HCT116 (cell line): ENCODE measurements around the gene FAM53B. TPM values are rescaled to one million over a fixed set of nuclear protein-coding genes. Genes with fewer than 3 reads are reported as not detected.

Source experiments
- ATAC-seq: fragments of 200-7000 bp; cut with Tn5 transposase; 2 replicates; pipeline ENCODE4 v1.9.1; 2020; ENCODE audit warnings: mild to moderate bottlenecking, moderate library complexity
- BruUV-seq: library from RNA; stranded (reverse); fragments of 400-500 nt; replicated peaks from 2 replicates; lab custom pipeline; 2021; lab: Mats Ljungman, UMichigan
- CTCF ChIA-PET: fragments of 300-600 bp; sonication (Branson Sonifier 250); formaldehyde crosslinking; loops from one replicate; lab custom pipeline; 2021; ENCODE audit warnings: antibody characterized with exemption; lab: Charles Lee
- POLR2A ChIA-PET: fragments of 300-600, 350-600 bp; sonication (Branson Sonifier 250); formaldehyde crosslinking; loops from one replicate; lab custom pipeline; 2021; ENCODE audit warnings: antibody characterized with exemption; lab: Charles Lee
- RAD21 ChIA-PET, 2 experiments: fragments of 300-600 bp; sonication (Branson Sonifier 250); formaldehyde crosslinking; loops; one replicate each; lab custom pipeline; 2023; ENCODE audit warnings: low total read pairs in 2 of 2; ENCODE audit not compliant: uncharacterized antibody in 2 of 2, unreplicated experiment in 2 of 2, low non-redundant PET in 1 of 2; lab: Charles Lee
- DNase-seq: peaks from one replicate; pipeline ENCODE4 v3.0.0-alpha.2; 2010; ENCODE audit warnings: low read depth, low spot score
- H2AFZ ChIP-seq: fragments of 200-600 bp; shearing (Covaris generic), sonication (generic); 2 replicates; pipeline ENCODE4 v1.6.1; 2017; ENCODE audit warnings: low read depth, mixed run types, mixed read lengths, antibody characterized with exemption, low read length; ENCODE audit not compliant: poor library complexity, severe bottlenecking
- H3K27ac ChIP-seq: 2 replicates; pipeline ENCODE4 v1.5.1; 2012; ENCODE audit warnings: low read depth, low read length
- H3K27me3 ChIP-seq: fragments of 200-600 bp; sonication (generic); 2 replicates; pipeline ENCODE4 v1.6.1; 2016; ENCODE audit warnings: mixed run types, low read length, mixed read lengths; ENCODE audit not compliant: insufficient read depth
- H3K36me3 ChIP-seq, 2 experiments: fragments of 200-500 bp in 1 of 2; fragments of 200-600 bp in 1 of 2; sonication (Bioruptor generic) in 1 of 2; sonication (generic) in 1 of 2; 2 replicates each; pipeline versions ENCODE4 v1.5.1 to v1.6.1; 2014 to 2016; ENCODE audit warnings: low read length in 2 of 2, inconsistent platforms in 1 of 2, mixed read lengths in 1 of 2, mixed run types in 1 of 2; ENCODE audit not compliant: insufficient read depth in 2 of 2, control insufficient read depth in 1 of 2
- H3K4me1 ChIP-seq, 2 experiments: fragments of 200-600 bp in 1 of 2; sonication (generic) in 1 of 2; 2 replicates each; pipeline versions ENCODE4 v1.5.1 to v1.6.1; 2012 to 2017; ENCODE audit warnings: low read length in 2 of 2, inconsistent platforms in 1 of 2, mild to moderate bottlenecking in 1 of 2, mixed read lengths in 1 of 2, mixed run types in 1 of 2, moderate library complexity in 1 of 2; ENCODE audit not compliant: insufficient read depth in 2 of 2, control insufficient read depth in 1 of 2
- H3K4me2 ChIP-seq: fragments of 200-600 bp; sonication (generic); 2 replicates; pipeline ENCODE4 v1.6.1; 2017; ENCODE audit warnings: mixed run types, low read length, mixed read lengths
- H3K4me3 ChIP-seq, 2 experiments: fragments of 200-600 bp in 1 of 2; sonication (generic) in 1 of 2; replicated peaks in 1 of 2; 2 replicates each; pipeline ENCODE4 v1.5.1; 2011 to 2016; ENCODE audit warnings: low read length in 2 of 2, control low read depth in 1 of 2, low read depth in 1 of 2, mild to moderate bottlenecking in 1 of 2, mixed read lengths in 1 of 2, mixed run types in 1 of 2
- H3K79me2 ChIP-seq: fragments of 200-600 bp; sonication (generic); 2 replicates; pipeline ENCODE4 v1.6.1; 2017; ENCODE audit warnings: mild to moderate bottlenecking, mixed run types, low read length, moderate library complexity, mixed read lengths; ENCODE audit not compliant: insufficient read depth
- H3K9ac ChIP-seq: fragments of 200-600 bp; sonication (generic); 2 replicates; pipeline ENCODE4 v1.6.1; 2016; ENCODE audit warnings: low read length, mixed read lengths
- H3K9me2 ChIP-seq: fragments of 200-600 bp; sonication (generic), shearing (Covaris generic); 2 replicates; pipeline ENCODE4 v1.6.1; 2017; ENCODE audit warnings: mixed run types, mild to moderate bottlenecking, moderate library complexity; ENCODE audit not compliant: insufficient read depth
- H3K9me3 ChIP-seq, 2 experiments: fragments of 200-500 bp in 1 of 2; fragments of 200-600 bp in 1 of 2; sonication (Bioruptor generic) in 1 of 2; sonication (generic) in 1 of 2; 2 replicates each; pipeline ENCODE4 v1.6.1; 2014 to 2017; ENCODE audit warnings: low read length in 2 of 2, mixed read lengths in 2 of 2, inconsistent platforms in 1 of 2, low read depth in 1 of 2, mild to moderate bottlenecking in 1 of 2, mixed run types in 1 of 2, moderate library complexity in 1 of 2; ENCODE audit not compliant: control insufficient read depth in 1 of 2, insufficient read depth in 1 of 2
- H4K20me1 ChIP-seq: fragments of 200-600 bp; sonication (generic), shearing (Covaris generic); 2 replicates; pipeline ENCODE4 v1.6.1; 2017; ENCODE audit warnings: mixed run types, mild to moderate bottlenecking, moderate library complexity; ENCODE audit not compliant: insufficient read depth
- ATF3 ChIP-seq: IDR thresholded peaks from 2 replicates; pipeline ENCODE4 v1.6.1; 2012
- EGR1 ChIP-seq: IDR thresholded peaks from 2 replicates; pipeline ENCODE4 v1.6.1; 2012; ENCODE audit warnings: low read depth
- EZH2 ChIP-seq: fragments of 200-600 bp; sonication (generic); IDR thresholded peaks from 2 replicates; pipeline ENCODE4 v1.6.1; 2017; ENCODE audit warnings: antibody characterized with exemption, mixed run types
- EZH2phosphoT487 ChIP-seq: fragments of 200-600 bp; IDR thresholded peaks from 2 replicates; pipeline ENCODE4 v1.6.1; 2018; ENCODE audit warnings: antibody characterized with exemption, borderline replicate concordance
- FOSL1 ChIP-seq: IDR thresholded peaks from 2 replicates; pipeline ENCODE4 v1.6.1; 2012; ENCODE audit warnings: low read depth
- JUND ChIP-seq: IDR thresholded peaks from 2 replicates; pipeline ENCODE4 v1.6.1; 2012
- MAX ChIP-seq: IDR thresholded peaks from 2 replicates; pipeline ENCODE4 v1.6.1; 2012
- POLR2A ChIP-seq: IDR thresholded peaks from 2 replicates; pipeline ENCODE4 v1.7.0; 2011; ENCODE audit warnings: borderline replicate concordance; ENCODE audit not compliant: insufficient read depth, insufficient read length; ENCODE audit errors: extremely low read depth
- REST ChIP-seq: IDR thresholded peaks from 2 replicates; pipeline ENCODE4 v1.6.1; 2012; ENCODE audit warnings: low read depth
- SIN3A ChIP-seq: IDR thresholded peaks from 2 replicates; pipeline ENCODE4 v1.6.1; 2012; ENCODE audit warnings: low read depth
- TCF7L2 ChIP-seq: IDR thresholded peaks from 2 replicates; pipeline ENCODE4 v1.7.0; 2011; ENCODE audit warnings: borderline replicate concordance, inconsistent platforms; ENCODE audit not compliant: insufficient read depth, insufficient read length; ENCODE audit errors: extremely low read depth
- YY1 ChIP-seq: IDR thresholded peaks from 2 replicates; pipeline ENCODE4 v1.6.1; 2011; ENCODE audit warnings: low read length, low read depth, moderate library complexity, mild to moderate bottlenecking; ENCODE audit not compliant: insufficient replicate concordance; ENCODE audit errors: extremely low read depth
- ZNF274 ChIP-seq: fragments of 200-500 bp; sonication (Bioruptor generic); IDR thresholded peaks from 2 replicates; pipeline ENCODE4 v1.6.1; 2014; ENCODE audit warnings: mild to moderate bottlenecking, low read depth, low read length, inconsistent platforms
- intact Hi-C: fragments of 100-400 bp; cut with micrococcal nuclease; formaldehyde crosslinking; loops from 2 replicates; pipeline ENCODE4 v1.10.0; 2022
- total RNA-seq: library from RNA; stranded (reverse); gene quantifications from one replicate; pipeline ENCODE4 v1.2.1, GENCODE V29; 2021; ENCODE audit not compliant: unreplicated experiment

The FAM53B gene
- total RNA-seq, 1 experiment from 2014 or later, result 19.6 TPM

DNA sequence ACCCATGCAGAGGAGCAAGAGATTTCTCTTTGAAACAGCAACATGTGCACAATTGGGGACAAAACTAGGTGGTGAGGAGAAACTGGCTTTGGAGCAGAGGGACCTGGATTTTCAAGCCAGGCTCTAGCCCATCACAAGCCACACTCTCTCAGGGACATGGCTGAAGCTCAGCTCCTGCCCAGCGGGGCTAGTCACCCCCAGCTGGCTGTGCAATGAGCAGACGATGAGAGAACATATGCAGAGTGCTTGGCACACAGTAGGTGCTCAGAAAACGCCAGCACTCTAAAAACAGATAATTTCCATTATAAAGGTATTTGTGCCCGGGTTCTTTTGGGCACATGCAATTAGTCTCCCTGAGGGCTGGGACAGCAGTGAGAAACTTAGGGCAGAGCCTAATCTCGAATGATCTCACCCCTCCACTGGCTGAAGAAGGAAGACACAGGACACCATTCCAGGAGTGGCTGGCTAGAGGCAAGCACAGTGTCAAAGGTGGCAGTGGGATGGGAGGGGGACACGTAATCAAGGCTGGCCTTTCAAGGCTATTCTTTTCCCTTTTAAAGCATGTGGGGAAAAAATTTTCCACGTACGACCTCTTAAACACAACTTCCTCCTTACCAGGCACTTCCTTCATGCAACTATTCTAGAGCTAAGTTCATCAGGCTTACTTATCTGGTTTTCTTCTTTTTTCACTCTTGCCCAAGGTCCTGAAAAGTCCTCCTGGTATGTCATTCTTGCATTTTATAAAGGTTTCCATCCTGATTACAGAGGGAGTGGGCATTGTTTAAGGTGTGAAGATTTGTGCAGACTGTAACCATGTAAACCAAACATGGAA lies 15.1 kb downstream of the FAM53B start:
- H3K79me2 ChIP-seq, result no peaks in the 10 kb centered on the region

GRCh38 chr10:124728071-124728829 lies 15.9 kb downstream of the FAM53B start:
- ChIA-PET RAD21 (no interaction called here), CTCF (no interaction called here), POLR2A (no interaction called here)
- Histone ChIP-seq H4K20me1 (no peaks in the 10 kb centered on the region), H3K27ac (no peak overlapping the region), H3K9ac (no peak overlapping the region), H3K9me2 (no peaks in the 10 kb centered on the region), H3K4me2 (no peak overlapping the region), H3K4me3 (no peak overlapping the region), H3K9me3 (no peaks in the 10 kb centered on the region), H2AFZ (no peak overlapping the region), H3K79me2 (no peaks in the 10 kb centered on the region), H3K27me3 (no peaks in the 10 kb centered on the region), H3K4me1 (peaks cover 0 to 11% of the 10 kb centered on the region in 2 experiments; a peak in 1 of 4 replicates), H3K36me3 (no peaks in the 10 kb centered on the region)
- ATAC-seq (no peak), DNase-seq (no peak)
- intact Hi-C loops, result no loop called here
- no TSS peak for BruUV-seq
- TF ChIP-seq EGR1, result no peak
- TF ChIP-seq ZNF274, result no peak
- no peak for TF ChIP-seq SIN3A
- TF ChIP-seq MAX, result no peak
- TF ChIP-seq ATF3, result no peak
- TF ChIP-seq REST, result no peak
- no peak for TF ChIP-seq JUND
- no peak for TF ChIP-seq POLR2A
- no peak for TF ChIP-seq FOSL1
- no peak for TF ChIP-seq EZH2phosphoT487

More for the DNA sequence above, 15.1 kb downstream of the FAM53B start:
- H3K36me3 ChIP-seq, result no peaks in the 10 kb centered on the region
- no peaks in the 10 kb centered on the region for H3K9me3 ChIP-seq
- no peaks in the 10 kb centered on the region for H3K9me2 ChIP-seq
- H3K9ac ChIP-seq, result no peak overlapping the region
- ATAC-seq (no peak), DNase-seq (no peak)
- no peaks in the 10 kb centered on the region for H4K20me1 ChIP-seq
- no TSS peak for BruUV-seq
- peaks cover 0 to 6% of the 10 kb centered on the region in 2 experiments; a peak in 1 of 4 replicates for H3K4me1 ChIP-seq
- no peak for TF ChIP-seq EGR1
- TF ChIP-seq YY1, result no peak
- no peak for TF ChIP-seq ZNF274
- TF ChIP-seq TCF7L2, result no peak
- no peak for TF ChIP-seq EZH2phosphoT487
- TF ChIP-seq SIN3A, result no peak
- TF ChIP-seq EZH2, result no peak
- TF ChIP-seq MAX, result no peak
- no peaks in the 10 kb centered on the region for H3K27me3 ChIP-seq
- intact Hi-C loops, result no loop called here
- ChIA-PET CTCF (interaction anchor here (2.1 kb wide), 1 partner anchor 13 kb away, joined by 9 read pairs; no protein-coding TSS in a partner anchor), RAD21 (no interaction called here), POLR2A (no interaction called here)
- H3K27ac ChIP-seq, result no peak overlapping the region
- no peak overlapping the region for H3K4me2 ChIP-seq
- H2AFZ ChIP-seq, result no peak overlapping the region
- H3K4me3 ChIP-seq, result no peak overlapping the region
